Activated CD4-positive, alpha-beta T cell treated with anti-CD3 and anti-CD28 coated beads for 1 hour (primary cell): Measurements from ENCODE around the gene ELMO2.
"Not testable (repeated sequence)": the region's sequence is repeated elsewhere in the genome, so short reads cannot be mapped to it uniquely, and the experiment has no call there.

ENCODE experiments used
- DNase-seq: peaks from one replicate; pipeline ENCODE4 v3.0.0-alpha.2; 2020

Gene ELMO2

DNA sequence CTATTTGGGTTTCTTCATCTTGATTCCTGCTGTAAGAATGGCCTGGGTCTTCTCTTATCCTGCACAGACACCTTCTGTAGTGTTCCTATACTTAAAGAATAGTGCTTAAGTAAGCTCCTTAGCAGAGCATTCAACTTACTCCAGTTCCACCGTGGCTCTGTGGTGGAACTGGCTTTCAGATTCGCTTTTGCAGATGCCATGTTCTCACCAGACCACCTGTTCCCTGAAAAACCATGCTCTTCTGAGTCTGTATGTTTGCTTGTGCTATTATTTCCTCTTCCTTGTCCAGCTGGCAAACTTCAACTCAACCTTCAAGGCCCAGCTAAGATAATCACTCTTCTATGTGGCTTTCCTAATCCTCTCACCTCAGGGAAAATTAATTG, 4.9 kb downstream of the ELMO2 start:
- no peak for DNase-seq

DNA sequence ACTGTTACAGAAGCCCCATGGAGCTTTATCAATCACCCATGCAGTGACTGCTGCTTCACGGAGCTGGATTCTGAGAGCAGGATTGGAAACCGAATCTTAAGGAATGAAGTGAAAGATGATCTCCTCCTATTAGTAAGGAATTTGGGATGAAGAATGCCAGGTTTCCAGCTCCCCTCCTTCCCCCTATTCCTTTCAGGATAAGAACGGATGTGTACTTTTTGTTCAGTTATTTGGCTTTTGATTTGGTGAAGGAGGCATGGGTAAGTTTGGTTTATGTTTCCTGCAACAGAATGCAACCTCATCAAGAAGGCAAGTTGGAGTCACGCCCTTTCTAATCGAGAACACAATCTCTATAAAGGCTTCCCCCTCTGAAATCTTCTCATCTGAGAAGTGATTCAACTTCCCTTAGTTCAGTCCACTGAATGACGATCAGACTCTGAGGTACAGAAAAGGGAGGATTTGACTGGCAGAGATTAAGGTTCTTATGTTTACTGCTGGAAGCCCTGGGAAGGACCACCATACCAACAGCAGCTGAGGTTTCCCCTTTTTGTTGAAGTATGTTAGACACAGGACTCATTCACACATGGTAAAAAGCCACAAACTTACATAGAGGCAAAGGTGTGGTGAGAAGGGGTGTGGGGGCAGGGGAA, 5.5 kb downstream of the ELMO2 start:
- no peak for DNase-seq

DNA sequence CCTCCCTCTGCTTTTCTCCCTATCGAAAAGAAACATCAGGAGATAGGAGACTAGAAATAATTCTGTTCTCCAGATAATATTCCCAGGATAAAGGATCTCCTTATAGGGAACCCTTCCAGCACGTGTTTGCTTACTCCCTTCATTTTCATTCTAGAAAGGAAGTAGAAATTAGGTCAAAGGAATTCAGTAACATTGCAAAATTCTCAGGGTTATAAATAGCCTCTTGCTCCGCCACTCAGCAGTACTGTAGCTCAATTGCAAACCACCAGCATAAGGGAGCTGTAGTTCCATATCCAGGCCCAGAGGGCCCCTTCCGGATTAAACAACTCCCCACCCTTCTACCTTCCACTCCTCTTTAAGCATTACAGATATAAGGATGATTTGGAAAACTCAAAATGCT, 6.2 kb downstream of the ELMO2 start:
- no peak for DNase-seq

DNA sequence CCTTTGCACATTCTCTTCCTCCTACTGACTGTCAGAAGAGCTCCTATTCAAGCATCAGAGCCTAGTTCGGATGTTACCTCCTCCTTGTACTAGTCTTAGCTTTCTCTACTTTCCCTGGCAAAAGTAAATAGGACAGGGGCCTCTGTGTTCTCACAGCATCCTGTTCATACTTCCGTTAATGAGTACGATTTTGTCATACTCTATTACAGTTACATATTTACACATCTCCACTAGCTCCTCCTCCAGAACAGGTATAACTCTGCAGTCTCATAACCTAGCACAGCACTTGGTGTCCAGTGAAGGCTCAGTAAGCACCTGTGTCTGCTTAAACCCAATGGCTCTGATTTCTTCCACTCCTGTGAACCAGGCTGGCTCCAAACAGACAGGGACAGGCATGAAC, 7.0 kb downstream of the ELMO2 start:
- DNase-seq: no peak

DNA sequence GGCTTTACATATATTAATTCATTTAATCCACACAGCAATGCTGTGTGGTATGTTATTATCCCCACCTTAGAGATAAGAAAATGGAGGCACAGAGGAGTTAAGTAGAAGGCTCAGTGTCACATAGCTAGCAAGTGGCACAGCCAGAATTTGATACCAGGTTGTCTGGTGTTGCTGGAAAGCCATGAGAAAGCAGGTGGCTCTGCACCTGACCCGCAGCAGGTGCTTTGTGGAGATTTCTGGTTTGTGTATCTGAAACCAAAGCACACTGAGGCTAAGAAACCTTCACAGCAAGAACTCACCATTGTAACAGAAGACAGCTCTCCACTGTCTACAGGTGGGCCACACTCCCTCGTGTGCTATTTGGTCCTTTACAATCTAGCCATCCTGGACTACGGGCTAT, 7.5 kb downstream of the ELMO2 start:
- DNase-seq: no peak

DNA sequence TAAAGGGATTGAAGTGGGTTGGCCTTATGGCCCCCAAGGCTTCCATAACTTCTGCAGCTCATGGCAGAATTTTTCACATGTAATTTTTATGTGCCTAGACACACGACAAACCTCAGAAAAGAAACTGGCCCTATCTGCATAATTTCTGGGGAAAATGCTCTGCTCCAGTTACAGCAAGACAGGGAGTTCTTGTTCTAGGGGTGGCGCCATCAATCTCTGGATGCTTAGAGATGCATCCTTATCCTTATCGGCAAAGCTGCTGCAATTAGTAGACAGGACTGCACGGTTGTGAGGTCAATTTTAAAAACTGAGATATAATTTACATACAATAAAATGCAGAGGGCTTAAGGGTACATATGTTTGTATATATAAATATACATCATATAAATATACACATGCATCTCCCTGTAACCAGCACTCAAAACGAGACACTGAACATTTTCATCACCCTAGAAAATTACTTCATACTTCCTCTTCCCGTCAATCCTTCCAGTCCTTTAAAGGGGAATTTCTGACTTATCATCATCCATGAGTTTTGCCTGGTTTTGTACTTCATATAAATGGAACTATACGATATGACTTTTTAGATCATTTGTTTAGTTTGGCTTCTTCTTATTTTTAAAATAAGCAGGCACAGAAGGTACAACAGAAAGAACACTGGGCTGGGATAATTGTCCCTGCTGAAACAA, 10.2 kb downstream of the ELMO2 start:
- DNase-seq: no peak

DNA sequence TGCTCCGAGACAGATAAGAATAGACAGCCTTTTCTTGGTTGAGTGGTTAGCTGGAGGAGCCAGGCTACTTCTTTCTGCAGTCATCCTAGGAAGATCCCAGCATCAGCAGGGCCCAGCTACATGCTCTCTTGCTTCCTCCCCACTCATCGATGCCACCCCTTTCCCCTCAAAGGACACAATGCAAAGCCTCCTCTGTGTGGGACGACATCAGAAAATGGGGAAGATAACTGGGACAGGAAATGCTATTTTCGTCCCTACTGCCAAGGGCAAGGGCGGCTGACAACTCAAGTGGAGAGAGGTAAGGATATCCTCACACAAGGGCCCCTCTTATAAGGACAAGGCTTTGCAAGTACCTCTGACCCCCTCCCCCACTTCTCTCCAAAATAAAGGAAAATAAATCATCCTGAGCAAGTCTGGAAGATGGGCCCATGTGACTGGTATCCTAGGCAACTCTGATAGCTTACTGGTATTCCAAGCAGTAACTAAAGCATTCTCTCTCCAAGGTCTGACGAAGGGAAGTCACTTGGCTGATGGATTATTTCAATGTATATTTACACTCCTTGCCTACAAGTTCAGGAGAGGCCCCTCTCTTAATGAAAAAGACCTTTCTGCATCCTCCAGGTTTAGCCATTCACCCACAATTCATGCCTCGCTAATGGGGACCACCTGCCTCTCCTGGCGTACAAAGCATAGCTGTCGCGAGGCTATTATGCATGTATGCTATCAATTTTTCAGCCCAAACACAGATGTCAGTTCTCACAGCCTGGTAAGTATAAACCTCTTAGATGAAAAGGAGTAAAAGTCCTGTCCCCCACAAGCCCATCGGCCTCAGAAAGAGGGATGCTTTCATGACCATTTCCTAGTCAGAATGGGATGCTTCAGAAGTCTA, 11.3 kb downstream of the ELMO2 start:
- DNase-seq: no peak

DNA sequence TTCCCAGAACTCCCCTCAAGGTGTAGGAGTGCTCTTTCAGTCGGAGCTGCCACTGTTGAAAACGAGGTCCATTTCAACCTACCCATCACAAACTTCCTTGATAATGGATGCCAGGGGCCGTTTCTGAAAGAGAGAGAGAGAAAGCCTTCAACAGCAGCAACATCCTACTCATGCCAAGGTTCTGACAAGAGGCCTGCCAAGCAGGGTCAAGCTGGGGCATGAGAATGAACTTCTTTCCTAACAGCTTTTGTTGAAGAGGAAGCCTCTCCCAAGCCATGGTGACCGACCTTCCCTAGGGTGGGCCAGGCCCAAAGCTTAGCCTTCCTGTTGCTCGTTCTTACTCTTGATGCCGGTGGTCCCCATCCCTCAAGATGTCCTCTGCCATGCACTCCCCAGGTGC, 12.4 kb downstream of the ELMO2 start:
- no peak for DNase-seq

DNA sequence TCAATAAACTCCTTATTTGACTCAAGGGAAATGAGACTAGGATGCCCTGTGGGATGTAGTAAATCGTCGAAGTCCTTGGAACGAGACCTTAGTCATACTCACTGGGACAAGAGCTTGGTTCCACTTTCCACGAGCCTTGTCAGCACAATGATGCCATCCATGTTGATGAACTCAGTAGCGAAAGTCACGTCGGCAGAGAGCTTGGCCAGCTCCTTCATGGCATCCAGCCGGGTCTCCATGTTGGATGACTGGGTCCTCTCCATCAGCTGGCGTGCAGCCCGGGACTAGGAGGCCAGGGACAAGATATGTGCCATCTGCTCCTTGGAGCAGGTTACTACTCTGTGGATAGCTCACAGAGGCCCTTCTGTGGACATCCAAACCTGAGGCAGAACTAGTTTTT, 17.5 kb downstream of the ELMO2 start:
- no peak for DNase-seq

DNA sequence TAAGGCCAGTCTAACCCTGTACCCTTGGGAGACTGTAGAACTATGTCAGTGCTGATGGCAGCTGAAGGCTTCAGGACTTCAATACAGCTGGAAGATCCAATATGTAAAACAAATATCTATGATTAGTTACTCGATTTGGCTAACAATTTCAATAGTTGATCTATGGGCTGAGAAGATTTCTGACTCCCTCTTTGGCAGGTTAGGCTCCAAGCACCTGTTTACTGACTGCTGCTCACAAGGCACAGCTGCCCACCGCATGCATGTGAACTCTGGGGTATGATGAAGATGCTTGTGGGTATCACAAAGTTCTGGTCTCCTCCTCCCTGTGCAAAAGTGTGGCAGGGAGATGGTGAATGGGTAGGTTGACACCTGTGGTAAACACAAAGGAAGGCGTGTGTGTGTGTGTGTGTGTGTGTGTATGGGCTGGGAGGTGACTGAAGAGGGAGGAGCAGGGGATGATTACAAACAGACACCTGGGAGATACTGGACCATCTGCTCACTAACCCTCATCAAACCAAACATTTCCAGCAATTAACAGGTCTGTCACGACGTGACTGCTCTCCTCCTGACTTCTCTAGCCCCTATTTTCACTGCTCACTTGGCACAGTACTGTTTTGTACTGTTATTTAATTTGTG, 18.1 kb downstream of the ELMO2 start:
- DNase-seq: no peak

DNA sequence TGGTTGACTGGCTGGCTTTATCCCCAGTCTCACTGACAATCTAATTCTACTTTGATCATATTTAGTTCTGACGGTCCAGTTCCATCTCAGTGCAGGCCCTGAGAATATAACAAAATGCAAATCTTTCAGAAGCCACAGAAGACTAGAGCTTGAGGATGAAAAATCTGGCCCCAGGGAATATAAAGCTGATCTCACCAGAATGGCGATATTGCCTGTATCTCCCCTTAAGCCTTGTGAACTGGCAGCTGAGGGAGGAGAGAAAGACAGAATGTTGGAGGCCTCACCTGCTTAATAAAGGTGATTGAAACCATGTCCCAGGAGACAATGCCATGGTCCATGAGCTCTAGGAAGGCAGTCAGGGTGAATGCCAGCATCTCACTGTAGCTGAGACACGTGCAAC, 19.4 kb downstream of the ELMO2 start:
- not testable (repeated sequence) for DNase-seq

DNA sequence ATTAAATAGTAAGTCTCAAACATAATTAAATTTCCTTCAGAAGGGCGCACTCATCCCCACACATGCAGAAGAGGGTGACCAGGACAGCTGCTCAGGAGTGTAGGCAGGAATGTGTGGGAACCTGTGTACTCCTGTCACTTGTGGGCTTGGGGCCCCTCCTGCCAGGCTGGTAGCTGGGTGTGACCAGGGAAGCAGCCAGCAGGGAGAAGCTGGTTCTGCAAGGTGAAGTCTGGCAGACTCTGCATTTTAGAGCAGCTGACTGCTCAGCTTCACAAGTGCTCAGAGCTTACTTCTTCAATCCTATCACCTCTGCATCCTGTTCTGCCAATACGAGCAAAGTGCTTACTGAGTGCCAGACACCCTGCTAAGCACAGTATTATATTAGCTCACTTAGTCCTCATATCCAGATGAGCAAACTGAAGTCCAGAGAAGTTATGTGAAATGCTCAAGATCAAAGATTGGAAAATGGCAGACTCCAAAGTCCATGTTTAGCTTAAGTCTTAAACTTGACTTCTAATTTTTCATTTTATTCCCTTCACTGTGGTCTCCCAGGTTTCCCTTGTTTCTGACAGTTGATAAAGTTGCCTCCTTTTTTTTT, 27.9 kb downstream of the ELMO2 start:
- no peak for DNase-seq

DNA sequence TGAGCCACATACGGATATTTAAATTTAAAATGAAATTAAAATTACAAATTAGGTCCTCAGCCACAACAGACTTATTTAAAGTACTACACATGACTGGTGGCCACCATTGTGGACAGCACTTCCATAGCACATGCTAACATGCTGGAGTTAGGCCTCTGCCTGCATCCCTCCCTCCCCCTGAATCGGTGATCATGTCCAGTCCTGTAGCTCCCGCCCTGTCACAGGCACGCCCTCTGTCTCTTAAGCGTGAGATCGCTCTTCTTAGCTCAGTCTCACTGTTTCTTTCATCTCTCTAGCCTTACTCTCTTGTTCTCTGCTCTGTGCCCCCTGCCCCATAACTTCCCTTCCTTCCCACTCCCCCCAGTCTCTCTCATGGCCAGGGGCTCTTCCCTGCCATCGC, 28.9 kb downstream of the ELMO2 start:
- DNase-seq: no peak

DNA sequence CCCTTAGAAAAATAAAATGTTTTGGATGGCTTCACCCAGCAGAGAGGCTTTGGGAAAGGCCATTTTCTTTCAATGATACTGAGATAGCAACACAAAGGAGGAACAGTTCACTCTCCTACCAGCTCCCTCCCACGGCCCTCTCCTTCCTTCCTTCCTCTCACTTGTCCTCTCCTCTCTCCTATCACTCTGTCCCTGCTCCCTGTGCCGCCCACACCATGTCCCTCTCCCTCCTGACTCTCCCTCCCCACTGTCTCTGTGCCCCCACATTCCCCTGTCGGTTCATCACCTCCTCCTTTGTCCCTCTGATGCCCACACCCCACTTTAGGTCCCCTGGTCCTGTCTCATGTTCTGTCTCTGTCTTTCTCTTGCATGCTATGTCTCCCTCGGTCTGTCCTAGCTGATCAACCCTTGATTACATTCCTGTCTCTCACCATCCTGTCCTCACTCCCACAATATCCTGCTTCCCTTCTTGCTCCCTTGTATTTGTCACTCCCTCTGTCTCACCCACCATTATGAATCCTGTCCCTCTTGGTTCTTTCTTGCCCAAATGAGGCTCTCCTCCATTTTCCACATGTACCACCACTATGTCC, 30.1 kb downstream of the ELMO2 start:
- no peak for DNase-seq

DNA sequence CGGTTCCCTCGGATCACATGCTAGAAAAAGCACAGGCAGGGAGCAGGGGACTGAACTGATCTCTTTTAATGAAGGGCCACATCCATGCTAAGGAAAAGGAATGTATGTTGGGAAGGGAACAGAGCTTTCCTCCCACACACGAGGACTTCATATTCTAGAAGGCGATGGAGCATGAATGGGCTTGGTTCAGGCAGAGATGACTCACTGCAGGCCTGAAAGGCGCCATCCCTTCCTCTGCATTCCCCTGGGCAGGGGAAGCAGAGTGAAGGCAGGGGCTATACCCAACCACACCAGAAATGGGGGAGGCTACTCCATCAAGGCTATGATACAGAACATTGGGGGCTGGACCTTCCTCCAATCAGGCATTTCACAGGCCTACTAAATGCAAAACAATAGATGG, 30.6 kb downstream of the ELMO2 start:
- no peak for DNase-seq

DNA sequence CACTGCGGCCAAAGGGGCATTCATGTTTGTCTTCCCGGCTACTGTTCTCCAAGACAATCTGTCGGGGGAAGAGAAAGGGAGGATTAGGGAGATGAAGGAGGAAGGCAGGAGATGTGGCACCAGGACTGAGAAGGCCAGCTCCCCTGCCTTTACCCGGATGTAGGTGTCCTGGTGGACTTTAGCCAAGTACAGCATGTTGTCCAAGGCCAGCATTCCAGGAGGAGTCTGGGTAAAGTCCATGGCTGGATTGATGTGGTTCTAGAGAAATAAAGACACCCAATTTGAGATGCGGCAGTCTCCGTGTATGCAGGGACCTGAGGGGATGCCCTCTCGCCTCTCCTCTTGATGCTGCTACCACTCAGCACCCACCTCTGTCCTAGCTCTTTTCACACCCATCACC, 32.0 kb downstream of the ELMO2 start:
- no peak for DNase-seq

DNA sequence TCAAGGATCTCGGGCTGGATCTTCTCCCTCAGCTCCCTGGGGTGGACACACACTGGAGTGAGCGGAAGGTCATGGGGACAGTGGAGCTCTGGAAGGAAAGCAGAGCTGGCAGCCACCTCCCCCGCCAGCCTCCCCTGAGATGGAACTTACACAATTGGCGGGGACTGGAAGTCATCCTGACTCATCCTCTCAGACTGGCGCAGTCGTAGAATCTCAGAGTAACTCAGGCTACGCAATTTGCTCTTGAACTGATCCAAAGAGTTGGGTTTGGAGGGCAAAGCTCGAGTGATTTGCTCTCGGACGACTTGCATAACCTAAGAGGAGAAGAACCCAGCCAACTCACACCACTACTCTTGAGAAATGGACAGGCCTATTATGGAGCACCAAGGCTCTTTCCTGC, 34.8 kb downstream of the ELMO2 start:
- no peak for DNase-seq

DNA sequence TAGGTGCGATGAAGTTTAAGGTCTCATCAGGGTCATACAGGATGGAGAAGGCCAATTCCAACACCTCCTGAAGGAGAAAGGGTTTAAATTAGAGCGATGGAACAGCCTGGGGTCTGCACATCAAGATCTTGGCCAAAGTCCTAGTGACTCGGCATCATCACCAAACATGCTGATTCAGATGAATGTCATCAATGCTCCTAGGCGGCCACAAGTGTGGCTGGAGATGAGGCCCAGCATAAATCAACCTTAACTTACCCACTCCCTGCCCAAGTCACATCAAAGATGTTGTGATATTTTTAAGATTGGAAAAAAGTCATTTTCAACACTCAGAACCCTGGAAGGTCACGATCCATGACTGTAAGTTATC, 37.5 kb downstream of the ELMO2 start:
- no peak for DNase-seq

DNA sequence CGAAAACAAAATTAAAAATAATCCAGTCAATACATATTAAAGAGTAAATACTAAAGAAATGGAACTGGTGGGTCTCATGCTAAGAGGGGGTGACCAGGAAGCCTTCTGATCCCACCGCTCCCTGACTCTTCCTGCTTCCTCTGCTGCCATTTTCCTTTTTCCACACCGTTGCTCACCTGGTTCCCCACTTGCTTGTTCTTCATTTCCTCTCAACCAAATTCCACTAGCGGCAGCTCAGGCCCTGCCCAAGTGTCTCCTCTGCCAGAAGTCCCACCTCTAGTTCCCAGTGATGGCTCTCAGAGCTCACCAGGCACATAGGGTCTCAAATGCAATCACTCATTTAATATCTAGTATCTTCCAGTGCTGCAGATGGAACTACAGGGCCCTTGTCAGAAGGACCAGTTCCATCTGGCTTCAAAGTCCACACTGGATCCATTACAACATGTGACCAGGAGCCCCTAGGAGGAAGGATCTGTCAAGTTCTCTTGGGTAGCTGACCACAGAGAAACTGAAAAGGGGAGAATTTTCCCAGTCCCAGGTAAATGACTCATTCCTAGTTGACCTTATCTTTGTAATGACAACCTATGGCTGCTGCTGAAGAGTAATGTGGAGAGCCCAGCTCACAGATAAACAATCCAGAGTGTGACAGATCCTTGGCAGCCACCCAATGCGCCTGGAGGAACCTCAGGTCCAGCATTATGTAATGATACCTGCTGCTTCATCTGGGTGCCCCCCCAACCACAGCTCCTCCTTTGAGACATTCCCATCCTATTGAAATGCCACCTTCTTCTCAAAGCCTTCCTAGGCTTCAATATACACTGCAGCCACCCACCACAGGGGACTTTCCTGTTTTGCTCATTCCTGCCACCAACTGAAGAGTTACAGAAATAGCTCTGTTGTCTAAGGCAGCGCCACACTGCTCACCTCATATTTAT, 38.2 kb downstream of the ELMO2 start:
- no peak for DNase-seq

DNA sequence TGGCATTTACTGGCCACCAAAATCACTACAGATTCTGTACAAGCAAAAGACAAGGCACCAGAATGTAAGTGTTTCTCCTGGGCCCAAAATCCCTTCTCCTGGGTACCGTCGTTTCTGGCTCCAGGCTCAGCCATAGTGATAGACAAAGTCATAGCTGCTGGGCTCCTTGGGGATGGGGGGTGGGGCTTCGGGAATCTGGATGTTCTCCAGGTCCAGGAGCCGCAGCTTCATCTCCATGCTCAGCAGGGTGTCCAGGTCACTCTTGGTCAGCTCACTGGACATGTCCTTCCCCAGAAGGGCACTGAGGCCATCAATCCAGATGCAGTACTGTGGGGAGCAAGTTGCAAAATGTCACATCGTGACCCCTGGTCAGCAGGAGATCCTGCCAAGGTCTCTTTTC, 39.2 kb downstream of the ELMO2 start:
- no peak for DNase-seq

DNA sequence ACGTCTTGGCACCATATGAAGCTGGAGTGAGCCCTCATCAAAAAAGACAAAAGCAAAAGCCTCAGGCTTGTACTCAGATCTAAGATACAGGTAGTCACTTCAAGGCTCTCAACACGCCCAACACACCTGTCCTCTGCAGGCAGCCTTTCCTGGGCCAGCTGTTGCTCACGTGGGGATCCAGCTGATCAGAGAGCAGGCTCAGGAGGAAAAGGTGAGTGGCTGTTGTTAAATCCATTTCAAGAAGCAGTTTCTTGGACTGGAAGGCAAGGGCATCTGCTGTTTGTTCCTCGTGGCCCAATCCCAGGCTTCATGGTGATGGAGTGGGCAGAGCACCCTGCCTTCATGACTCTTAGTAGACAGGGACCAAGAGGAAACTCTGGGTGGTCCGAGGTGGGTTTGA, 39.6 kb downstream of the ELMO2 start:
- DNase-seq: no peak
